Smooth muscle cell (in vitro differentiated cells): ENCODE data around the gene HERC3. TPM values are rescaled to one million over a fixed set of nuclear protein-coding genes. Genes with fewer than 3 reads are reported as not detected.
A peak's percentile ranks its signal among the peaks of the same experiment; 100 is the strongest.

Source experiments
- DNase-seq: peaks from one replicate; lab custom pipeline; 2025; ENCODE audit not compliant: unreplicated experiment; lab: John Stamatoyannopoulos, UW
- H2AFZ ChIP-seq: fragments of 200-600 bp; sonication (generic); 2 replicates; pipeline ENCODE4 v1.6.0; 2016; ENCODE audit warnings: antibody characterized with exemption, low read depth, mild to moderate bottlenecking
- H3F3A ChIP-seq: fragments of 200-600 bp; sonication (generic); 2 replicates; pipeline ENCODE4 v1.6.0; 2017; ENCODE audit warnings: antibody characterized with exemption, low read depth
- H3K27ac ChIP-seq: fragments of 200-600 bp; sonication (generic); 2 replicates; pipeline ENCODE4 v1.5.1; 2016; ENCODE audit warnings: low read depth, mild to moderate bottlenecking
- H3K27me3 ChIP-seq: fragments of 200-600 bp; sonication (generic); 2 replicates; pipeline ENCODE4 v1.6.1; 2016; ENCODE audit warnings: low read depth, mild to moderate bottlenecking
- H3K36me3 ChIP-seq: fragments of 200-600 bp; sonication (generic); 2 replicates; pipeline ENCODE4 v1.5.1; 2016; ENCODE audit warnings: low read depth
- H3K4me1 ChIP-seq: fragments of 200-600 bp; sonication (generic); 2 replicates; pipeline ENCODE4 v1.5.1; 2016; ENCODE audit warnings: low read depth
- H3K4me2 ChIP-seq: fragments of 200-600 bp; sonication (generic); 2 replicates; pipeline ENCODE4 v1.6.0; 2016; ENCODE audit warnings: mild to moderate bottlenecking
- H3K4me3 ChIP-seq: fragments of 200-600 bp; sonication (generic); 2 replicates; pipeline ENCODE4 v1.5.1; 2016; ENCODE audit warnings: mild to moderate bottlenecking
- H3K79me2 ChIP-seq: fragments of 200-600 bp; sonication (generic); 2 replicates; pipeline ENCODE4 v1.6.0; 2016; ENCODE audit warnings: low read depth, mild to moderate bottlenecking
- H3K9ac ChIP-seq: fragments of 200-600 bp; sonication (generic); 2 replicates; pipeline ENCODE4 v1.6.0; 2016; ENCODE audit warnings: low read depth
- H3K9me3 ChIP-seq: fragments of 200-600 bp; sonication (generic); replicated peaks from 2 replicates; pipeline ENCODE4 v1.5.1; 2016; ENCODE audit warnings: low read depth
- H4K20me1 ChIP-seq: fragments of 200-600 bp; sonication (generic); 2 replicates; pipeline ENCODE4 v1.6.0; 2016; ENCODE audit warnings: low read depth
- WGBS: methylation state at CpG from one replicate; pipeline ENCODE4 v1.1.7; 2016; ENCODE audit warnings: low lambda C conversion rate; 5-methylcytosine and 5-hydroxymethylcytosine counted together
- polyA plus RNA-seq: library from polyadenylated mRNA; unstranded; fragments of >200 nt; fragmentation: Nextera tagmentation; extraction: Ambion mirVana; gene quantifications from 2 replicates; pipeline ENCODE4 v1.2.1, GENCODE V29; 2016
- total RNA-seq: library from RNA; depleted of rRNA; stranded (reverse); fragments of >200 nt; gene quantifications from 2 replicates; pipeline ENCODE4 v1.2.3, GENCODE V29; 2014
- TF ChIP-seq, protein P1 (sequence below): fragments of 200-600 bp; sonication (generic); IDR thresholded peaks from 2 replicates; pipeline ENCODE4 v1.5.1; 2017; ENCODE audit warnings: borderline replicate concordance, mild to moderate bottlenecking, antibody characterized with exemption; ENCODE audit not compliant: insufficient read depth, poor library complexity, severe bottlenecking

Gene HERC3
- total and polyA plus RNA-seq, 2 experiments from 2014 or later: 14.5 to 20.2 TPM

DNA sequence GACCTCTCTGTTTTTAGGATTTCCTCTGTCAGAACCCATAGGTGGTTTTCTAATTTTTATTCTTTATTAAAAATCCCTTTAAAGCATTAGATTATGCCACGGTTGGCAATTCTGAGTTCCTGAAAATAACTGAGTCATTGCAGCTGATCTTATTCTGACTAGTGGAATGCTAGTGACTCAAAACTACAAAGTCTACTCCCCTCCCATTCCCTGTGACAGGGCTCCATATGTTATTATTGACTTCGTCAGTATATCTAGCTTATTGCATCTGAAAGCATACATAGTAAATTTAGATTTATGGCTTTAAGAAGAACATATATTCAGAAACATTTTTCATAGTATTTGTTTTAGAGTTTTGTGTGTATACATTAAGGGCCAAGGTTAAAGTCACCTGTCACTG lies 38.5 kb downstream of the HERC3 start:
- Histone ChIP-seq H3K36me3 (no peaks in the 10 kb centered on the region), H3K4me1 (no peaks in the 10 kb centered on the region), H3F3A (no peaks in the 10 kb centered on the region), H2AFZ (no peak overlapping the region), H3K27me3 (no peaks in the 10 kb centered on the region), H4K20me1 (no peaks in the 10 kb centered on the region), H3K9ac (no peak overlapping the region), H3K4me2 (no peak overlapping the region), H3K27ac (peak overlapping the region; percentile 79), H3K9me3 (no peaks in the 10 kb centered on the region), H3K4me3 (no peak overlapping the region), H3K79me2 (peaks cover 4% of the 10 kb centered on the region)
- 35% methylated on average over 2 of the region's 2 CpGs for WGBS
- TF ChIP-seq, protein P1, sequence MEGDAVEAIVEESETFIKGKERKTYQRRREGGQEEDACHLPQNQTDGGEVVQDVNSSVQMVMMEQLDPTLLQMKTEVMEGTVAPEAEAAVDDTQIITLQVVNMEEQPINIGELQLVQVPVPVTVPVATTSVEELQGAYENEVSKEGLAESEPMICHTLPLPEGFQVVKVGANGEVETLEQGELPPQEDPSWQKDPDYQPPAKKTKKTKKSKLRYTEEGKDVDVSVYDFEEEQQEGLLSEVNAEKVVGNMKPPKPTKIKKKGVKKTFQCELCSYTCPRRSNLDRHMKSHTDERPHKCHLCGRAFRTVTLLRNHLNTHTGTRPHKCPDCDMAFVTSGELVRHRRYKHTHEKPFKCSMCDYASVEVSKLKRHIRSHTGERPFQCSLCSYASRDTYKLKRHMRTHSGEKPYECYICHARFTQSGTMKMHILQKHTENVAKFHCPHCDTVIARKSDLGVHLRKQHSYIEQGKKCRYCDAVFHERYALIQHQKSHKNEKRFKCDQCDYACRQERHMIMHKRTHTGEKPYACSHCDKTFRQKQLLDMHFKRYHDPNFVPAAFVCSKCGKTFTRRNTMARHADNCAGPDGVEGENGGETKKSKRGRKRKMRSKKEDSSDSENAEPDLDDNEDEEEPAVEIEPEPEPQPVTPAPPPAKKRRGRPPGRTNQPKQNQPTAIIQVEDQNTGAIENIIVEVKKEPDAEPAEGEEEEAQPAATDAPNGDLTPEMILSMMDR: no peak
- no peak for DNase-seq

DNA sequence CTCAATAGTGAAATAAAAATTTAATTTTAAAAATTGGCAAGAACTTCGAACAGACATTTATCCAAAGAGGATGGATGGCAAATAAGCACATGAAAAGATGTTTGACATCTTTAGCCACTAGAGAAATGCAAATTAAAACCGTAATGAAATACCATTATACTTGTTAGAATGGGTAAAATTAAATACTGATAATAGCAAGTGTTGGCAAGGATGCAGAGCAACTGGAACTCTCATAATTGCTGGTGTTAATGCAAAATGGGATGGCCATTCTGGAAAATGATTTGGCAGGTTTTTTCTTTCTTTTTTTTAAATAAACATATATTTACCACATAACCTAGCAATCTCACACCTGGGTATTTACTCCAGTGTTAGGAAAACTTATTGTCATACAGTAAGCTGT lies 51.7 kb downstream of the HERC3 start:
- H3K9me3 ChIP-seq: peaks cover 6% of the 10 kb centered on the region
- no peak overlapping the region for H3K4me2 ChIP-seq
- H2AFZ ChIP-seq: no peak overlapping the region
- H3K36me3 ChIP-seq: no peaks in the 10 kb centered on the region
- no peak overlapping the region for H3K27ac ChIP-seq
- WGBS: 96% methylated on average over 2 of the region's 2 CpGs
- H3K4me3 ChIP-seq: no peak overlapping the region
- no peak for DNase-seq
- H3K4me1 ChIP-seq: no peaks in the 10 kb centered on the region
- no peaks in the 10 kb centered on the region for H3K27me3 ChIP-seq
- no peak overlapping the region for H3K9ac ChIP-seq
- peaks cover 4% of the 10 kb centered on the region for H4K20me1 ChIP-seq
- TF ChIP-seq, protein P1: no peak
- no peaks in the 10 kb centered on the region for H3F3A ChIP-seq
- H3K79me2 ChIP-seq: peaks cover 5% of the 10 kb centered on the region

DNA sequence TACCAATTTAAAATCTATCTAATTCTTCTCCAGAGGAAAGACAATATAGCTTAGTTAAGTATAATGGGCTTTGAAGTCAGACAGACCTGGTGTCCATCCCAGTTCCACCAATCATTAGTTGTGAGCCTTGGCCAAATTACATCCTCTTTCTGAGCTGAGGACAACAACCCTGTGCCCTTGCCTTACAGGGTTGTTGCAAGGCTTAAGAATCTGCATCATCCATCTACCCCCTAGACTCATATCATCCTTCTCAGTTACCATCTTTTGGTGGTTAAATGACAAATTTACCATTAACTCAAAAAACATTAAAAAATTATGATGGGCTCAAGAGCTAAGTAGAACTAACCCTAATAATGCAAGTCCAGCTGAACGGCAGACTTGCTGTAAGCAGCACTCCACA lies 53.7 kb downstream of the HERC3 start:
- DNase-seq: no peak
- H3K4me3 ChIP-seq: no peak overlapping the region
- no peak overlapping the region for H3K27ac ChIP-seq
- 96% methylated on average over 1 of the region's 1 CpG for WGBS
- H3K36me3 ChIP-seq: no peaks in the 10 kb centered on the region
- no peaks in the 10 kb centered on the region for H3K4me1 ChIP-seq
- H3F3A ChIP-seq: no peaks in the 10 kb centered on the region
- no peak overlapping the region for H3K9ac ChIP-seq
- H3K79me2 ChIP-seq: peaks cover 5% of the 10 kb centered on the region
- peaks cover 4% of the 10 kb centered on the region for H4K20me1 ChIP-seq
- no peaks in the 10 kb centered on the region for H3K27me3 ChIP-seq
- TF ChIP-seq, protein P1: no peak
- H2AFZ ChIP-seq: no peak overlapping the region
- H3K9me3 ChIP-seq: peaks cover 6% of the 10 kb centered on the region
- H3K4me2 ChIP-seq: no peak overlapping the region

DNA sequence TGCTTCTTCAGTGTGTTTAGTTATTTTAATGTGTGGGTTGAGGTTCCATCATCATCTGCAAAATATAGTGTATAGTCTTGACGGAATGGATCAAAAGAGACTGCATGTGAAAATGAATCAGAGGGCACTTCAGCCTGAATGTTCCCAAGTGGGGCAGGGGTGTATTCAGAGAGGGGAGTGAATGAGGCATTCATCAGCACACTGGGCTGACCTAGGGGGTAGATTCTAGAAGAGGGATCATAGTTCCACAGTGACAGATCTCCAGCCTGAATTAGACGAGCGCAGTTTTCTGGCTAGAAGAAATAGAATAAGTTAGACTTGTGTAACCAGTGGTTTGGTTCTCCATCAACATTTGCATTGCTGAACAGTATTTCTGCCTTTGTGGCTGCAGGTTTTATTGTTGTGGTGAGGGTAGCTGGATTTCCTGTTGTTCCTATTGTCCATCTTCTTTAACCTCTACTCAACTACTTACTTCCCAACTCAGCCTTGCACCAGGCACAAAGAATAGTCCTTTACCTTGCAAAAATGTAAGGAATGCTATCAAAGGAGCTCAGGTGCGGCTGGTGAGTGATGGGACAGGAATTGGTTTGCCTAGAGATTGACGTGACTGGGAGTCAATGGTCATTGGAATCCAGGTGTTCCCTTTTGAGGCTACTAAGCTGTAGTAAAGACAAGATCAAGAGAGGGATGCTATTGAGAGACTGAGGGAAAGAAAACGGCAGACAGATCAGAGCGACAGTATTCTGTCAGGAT lies 54.4 kb downstream of the HERC3 start:
- Histone ChIP-seq H3K36me3 (no peaks in the 10 kb centered on the region), H3K4me2 (no peak overlapping the region), H3K9ac (no peak overlapping the region), H4K20me1 (peaks cover 4% of the 10 kb centered on the region), H3K9me3 (peaks cover 6% of the 10 kb centered on the region), H2AFZ (no peak overlapping the region), H3K27me3 (no peaks in the 10 kb centered on the region), H3K4me3 (no peak overlapping the region), H3F3A (no peaks in the 10 kb centered on the region), H3K79me2 (peaks cover 5% of the 10 kb centered on the region), H3K4me1 (no peaks in the 10 kb centered on the region), H3K27ac (peak overlapping the region; percentile 31)
- WGBS: 74% methylated on average over 7 of the region's 7 CpGs
- TF ChIP-seq, protein P1: no peak
- no peak for DNase-seq
